ENCODE measurements around the gene RAB31.

- no peak for TF ChIP-seq CTCF (IDR thresholded peaks at IDR 0.05)
- peak in 1 of 4 donors; percentile 49 for TF ChIP-seq POLR2A (IDR thresholded peaks at IDR 0.05)
- TF ChIP-seq EP300 (IDR thresholded peaks at IDR 0.05) = peak in 3 of 4 donors; percentile 1 to 81 (median 77)
- peak; percentile 20 to 59 for TF ChIP-seq POLR2AphosphoS5 (IDR thresholded peaks at IDR 0.05)
Measured at GRCh38 chr18:9838144-9838877, 130.2 kb downstream of the RAB31 start.

Data from upper lobe of left lung (tissue), 4 donors.